GM18498 (cell line): ENCODE data around the gene FTH1.
"Not testable (repeated sequence)": the region's sequence is repeated elsewhere in the genome, so short reads cannot be mapped to it uniquely, and the experiment has no call there.

Experiments used
- ATAC-seq: cut with Tn5 transposase; IDR thresholded peaks from one replicate; pipeline ENCODE4 v1.9.1; 2021; ENCODE audit warnings: mild to moderate bottlenecking, moderate library complexity; ENCODE audit not compliant: unreplicated experiment

FTH1 gene

DNA sequence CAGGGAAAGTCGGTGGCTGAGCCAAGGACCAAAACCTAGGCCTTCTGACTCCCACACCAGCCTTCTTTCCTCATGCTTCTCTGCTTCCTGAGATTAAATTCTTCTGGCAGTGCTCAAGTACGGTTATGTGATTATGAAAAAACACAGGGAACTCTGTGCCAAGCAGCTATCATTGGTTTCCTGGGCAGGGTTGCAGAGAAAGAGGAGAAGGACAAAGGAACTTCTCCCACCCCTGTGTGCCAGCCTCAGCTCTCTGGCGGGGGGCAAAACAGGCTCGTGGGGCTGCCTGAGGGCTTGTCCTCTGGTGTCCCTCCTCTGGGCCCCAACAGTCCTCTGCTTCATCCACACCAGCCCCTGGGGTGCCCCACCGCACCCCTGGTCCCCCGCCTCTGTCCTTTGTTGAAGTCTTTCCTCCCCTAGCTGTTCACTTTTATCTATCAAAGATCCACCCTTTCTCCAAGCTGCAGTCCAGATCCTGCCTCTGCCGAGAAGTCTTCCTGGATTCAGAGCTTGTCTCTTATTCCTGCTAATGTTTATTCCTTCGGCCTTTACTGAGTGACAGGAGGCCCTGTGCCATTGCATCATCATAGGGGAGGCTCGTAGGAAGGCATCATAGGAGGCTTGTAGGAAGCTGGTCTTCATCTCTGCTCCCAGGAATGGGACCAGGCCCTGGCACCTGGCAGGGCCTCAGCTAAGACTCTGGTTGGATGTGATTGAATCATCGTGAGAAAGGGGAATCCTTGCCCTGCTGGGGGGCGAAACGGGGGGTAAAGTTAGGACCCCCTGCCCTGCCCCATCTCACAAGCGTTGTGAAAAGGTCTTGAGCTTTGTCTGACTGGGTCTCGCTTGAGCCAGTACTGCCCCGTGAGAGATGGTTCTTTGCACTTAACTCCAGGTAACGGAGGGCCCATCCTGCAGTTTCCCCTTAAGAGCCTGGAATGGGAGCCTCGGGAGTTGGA lies 11.5 kb upstream of the FTH1 start:
- ATAC-seq: no peak

DNA sequence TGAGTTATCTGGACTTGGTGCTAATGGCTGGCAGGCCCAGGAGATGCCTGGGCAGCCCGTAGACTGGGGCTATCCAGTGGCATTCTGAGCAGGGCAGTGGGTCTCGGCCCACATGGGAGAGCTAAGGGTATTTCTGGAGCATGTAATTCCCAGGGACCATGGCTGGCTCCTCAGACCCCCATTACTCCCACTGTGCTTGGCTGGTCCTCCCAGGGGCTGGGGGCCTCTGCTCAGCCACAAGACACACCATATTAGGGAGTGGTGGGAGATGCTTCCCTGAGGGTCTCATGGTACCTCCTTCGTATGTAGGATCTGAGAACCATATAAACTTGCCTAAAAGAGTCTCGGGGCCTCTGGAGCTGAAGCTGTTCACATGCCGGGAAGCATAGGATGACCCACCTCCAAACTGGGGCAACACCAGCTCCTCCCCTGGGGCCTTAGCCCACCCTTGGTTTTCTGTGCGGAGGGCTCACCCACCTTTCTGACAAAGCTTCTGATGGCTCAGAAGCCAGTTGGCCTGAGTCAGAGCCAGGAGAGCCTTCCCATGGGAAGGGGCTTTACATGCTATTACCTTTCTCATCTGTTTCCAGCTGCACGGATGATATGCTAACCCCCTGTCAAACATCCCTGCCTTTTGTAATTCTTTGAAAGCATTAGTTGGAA lies 9.5 kb upstream of the FTH1 start:
- no peak for ATAC-seq

DNA sequence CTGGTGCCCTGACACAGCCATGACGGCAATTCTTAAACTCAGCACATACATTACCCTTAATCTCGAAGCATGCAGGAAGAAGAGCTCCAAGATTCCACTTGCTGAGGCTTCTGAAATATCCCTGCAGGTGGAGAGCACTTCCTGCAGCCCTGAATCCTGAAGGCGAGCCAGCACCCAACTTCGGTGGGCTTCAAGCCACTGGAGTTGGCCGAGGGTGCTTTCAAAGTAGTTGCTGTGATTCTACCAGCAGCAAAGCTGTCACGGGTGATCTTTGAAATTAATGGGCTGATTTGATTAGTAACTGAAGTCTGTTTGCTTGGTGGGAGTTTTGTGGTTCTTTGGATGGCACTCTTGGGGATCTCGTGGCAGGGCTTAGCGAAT lies 9.0 kb upstream of the FTH1 start:
- no peak for ATAC-seq

DNA sequence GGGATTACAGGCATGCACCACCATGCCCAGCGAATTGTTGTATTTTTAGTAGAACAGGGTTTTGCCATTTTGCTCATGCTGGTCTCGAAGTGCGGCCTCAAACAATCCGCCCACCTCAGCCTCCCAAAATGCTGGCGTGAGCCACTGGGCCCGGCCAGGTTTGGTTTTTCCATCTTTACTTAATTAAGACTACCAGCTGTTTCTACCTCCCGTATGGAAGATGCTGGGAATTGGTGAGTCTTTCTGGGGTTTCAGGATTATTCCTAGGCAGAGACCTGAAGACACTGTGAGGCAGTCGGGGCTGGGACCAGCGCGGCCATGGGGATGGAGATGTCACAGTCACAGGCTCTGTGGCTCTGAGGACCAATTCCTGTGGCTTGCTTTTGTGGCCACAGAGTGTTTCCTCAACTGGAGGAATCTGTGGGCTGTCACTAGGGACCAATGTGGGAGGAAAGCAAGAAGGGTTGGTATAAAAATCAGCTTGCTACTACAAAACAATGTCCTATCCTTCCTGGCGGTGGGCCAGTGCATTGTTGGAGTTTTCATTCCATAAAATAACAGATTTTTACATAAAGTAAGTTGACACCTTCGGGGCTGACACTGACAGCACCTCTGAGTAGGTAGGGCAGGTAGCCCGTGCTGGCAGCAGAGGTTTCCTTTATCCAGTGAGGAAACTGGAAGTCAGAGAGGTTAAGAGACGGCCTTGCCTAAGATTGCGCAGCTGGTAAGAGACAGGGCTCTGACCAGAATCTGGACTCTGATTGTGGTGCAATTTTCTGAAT lies 8.4 kb upstream of the FTH1 start:
- no peak for ATAC-seq

DNA sequence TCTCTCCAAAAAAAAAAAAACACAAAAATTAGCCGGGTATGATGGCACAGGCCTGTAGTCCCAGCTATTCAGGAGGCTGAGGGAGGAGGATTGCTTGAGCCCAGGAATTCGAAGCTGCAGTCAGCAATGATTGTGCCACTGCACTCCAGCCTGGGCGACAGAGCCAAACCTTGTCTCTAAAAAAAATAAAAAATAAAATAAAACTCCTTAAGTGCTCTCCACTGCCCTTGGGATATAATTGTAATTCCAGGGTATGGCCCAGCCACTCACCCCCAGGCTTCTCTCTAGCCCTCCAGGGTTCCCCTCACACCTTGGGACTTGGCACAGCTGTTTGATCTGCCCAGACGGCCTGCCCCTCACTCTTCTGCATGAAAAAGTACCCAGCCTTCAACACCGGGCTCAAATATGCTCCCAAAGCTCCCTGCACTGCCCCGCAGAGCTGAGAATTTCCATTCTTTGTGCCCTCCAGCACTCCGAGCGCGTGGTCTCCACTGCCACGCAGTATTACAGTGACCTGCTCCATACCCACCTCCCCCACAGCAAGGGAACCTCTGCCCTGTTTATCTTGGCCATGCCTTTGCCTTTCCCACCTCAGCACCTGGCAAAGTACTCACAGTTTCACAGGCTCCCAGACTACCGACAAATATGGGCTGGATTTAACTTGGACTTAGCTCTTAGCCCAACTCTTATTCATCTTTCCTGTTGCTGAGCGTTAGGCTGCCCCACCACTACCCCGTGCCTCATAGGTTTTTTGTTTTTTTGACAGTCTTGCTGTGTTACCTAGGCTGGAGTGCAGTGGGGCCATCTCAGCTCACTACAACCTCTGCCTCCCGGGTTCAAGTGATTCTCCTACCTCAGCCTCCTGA lies 7.6 kb upstream of the FTH1 start:
- no peak for ATAC-seq

DNA sequence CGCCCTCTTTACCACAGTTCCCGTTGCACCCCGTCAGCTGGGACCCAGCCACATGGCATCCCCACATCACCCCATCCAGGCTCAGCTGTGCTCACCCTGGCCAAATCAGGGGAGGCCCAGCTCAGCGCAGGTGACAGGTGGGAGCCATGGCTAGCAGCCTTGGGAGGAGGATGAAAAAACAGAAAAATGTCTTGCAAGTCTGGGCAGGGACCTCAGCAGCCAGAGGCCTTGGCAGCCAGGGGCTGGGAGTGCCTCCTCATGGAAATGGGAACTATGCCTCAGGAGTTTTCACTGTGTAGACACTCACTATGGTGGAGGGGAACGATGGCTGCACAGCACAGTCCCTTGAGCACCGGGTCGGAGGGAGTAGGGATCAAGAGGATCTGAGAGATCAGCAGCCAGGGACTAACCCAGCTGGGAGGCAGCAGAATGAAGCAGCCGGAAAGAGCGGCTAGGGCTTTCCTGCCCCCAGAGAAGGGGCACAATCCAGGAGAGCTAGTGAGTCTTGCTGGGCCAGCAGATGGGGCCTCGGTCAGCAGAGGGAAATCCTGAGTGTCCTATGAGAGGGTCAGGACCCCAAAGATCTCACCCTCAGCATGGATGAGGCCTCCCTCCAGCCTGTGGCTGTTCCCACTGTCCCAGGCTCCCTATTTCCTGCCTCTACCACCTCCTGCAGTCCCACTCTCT lies 6.2 kb upstream of the FTH1 start:
- ATAC-seq: no peak

DNA sequence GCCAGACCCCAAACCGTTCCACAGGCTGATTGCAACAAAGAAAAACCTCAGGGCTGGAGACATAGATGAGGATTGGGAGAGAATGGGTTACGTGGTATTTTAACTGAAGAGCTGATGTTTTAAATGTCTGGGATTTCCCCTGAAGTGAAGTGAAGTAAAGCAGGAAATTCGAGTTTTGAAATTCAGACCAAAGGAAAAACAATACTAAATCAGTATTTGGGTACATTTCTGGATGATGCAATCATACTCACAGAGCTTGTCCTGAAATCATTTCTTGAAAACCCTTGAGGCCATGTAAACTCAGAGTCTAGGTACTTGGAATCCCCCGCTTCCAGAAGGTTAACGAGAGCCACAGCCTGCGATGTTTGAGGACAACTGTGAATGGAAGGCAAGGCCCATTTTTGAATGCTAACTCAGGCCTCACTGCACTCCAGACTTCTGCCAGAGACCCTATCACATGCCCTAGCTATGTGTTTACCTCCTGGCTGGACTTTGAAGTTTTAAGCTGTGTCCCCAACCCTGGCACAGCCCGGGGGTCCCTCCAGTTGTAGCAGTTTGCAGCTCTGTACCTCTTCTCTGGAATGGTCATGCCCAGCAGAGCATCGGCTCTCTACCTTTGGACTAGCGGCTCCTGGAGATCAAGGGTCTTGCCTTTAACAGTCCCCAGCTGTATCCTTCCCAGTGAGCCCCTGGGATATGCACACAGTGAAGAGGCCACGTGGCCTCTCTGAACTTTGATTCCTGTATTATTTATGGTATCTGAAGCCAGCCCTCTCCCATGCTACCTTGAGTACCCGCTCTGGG lies 5.4 kb upstream of the FTH1 start:
- ATAC-seq: no peak

DNA sequence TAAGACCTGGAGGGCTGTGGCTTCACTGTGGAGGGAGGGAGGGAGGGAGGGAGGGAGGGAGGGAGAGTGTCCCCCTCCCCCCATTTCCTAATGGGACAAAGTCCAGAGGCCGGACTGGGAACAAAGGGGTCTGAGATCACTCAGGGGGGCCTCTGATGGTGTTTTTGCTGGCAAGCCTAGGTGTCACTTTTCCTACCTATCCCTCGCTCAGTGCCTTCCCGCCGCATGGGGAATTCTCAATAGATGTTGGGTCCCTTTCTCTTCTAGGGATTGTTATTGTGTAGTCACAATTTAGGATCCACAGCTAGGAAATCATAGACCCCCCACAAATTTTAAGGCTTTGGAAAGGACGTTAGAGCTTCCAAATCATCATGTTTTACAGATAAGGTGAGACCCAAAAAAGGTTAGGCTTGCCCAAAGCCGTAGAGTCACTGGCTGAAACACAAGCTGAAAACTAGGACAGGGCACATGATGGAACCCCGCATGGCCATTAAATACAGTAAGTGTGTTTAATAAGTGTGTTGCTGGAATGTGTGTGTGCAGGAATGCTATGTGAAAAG lies 4.8 kb upstream of the FTH1 start:
- ATAC-seq: no peak

DNA sequence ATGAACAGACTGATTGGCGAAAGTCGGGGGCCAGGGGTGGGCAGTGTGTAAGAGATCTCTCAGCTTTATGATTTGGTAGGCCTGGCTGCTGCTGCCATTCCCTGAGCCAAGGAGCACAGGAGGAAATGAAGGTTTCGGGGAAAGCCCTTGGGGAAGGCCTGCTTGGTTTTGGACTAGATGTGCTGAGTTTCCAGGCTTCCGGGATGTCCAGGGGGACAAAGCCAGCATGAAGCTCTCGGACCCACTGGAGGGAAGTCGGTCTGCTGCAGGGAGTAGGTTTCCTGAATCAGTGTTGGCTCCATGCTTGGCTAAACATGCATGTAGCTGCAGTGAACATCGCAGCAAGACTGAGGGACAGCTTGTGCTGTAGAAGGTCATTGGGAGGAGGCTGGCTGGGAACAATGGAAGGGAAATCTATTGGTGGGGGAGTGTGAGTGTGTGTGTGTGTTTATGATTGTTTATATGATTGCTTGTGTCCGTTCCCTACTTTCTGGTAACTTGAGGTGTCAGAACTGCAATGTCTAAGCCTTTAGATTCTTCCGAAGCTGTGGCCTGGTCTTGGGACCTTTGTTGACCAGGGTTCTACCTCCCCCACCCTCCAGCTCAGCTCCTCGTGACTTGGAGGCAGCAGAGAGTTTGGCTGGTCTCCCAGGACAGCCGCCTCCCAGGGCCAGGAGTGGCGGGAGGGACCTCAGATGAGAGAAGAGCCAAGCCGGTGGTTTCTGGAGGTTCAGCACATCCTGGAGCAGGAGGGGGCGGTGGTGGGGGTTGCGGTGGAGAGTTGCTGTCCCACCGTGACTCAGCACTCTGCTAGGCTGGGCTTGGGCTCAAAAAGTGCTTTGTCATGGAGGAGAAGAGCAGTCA lies 4.0 kb upstream of the FTH1 start:
- ATAC-seq: no peak

DNA sequence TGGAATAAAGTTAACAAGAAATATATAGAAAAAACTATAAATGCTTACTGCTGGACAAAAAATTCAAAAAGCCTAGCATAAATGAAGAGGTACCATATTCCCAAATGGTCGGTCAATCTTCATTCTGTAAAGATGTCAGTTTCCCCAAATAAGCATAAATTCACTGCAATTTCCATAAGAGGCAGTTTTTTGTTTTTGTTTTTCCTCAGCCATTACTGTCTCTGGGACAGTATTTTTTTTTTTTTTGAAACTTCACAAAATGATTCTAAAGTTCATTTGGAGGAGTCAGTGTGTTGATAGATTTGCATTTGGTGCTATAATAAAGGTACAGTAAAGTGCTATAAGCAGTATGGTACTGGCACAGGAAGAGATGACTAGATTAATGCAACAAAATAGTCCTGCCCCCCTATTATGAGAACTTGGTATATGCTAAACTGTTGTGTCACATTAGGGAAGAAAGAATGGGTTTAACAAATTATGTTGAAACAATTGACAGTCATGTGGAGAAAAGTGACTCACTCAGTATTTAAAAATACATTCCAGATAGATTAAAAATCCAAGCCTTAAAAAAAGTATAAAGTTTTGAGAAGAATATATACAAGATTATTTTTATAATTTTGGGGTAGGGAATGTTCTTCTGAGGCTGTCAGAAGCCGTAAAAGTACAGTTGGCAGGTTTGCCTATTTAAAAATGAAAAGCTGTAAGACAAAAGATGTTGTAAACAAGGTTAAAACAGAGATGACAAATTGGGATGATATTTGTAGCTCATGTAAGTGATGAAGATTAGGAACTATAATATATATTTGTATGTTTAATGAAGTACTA lies 2.6 kb upstream of the FTH1 start:
- ATAC-seq: no peak

DNA sequence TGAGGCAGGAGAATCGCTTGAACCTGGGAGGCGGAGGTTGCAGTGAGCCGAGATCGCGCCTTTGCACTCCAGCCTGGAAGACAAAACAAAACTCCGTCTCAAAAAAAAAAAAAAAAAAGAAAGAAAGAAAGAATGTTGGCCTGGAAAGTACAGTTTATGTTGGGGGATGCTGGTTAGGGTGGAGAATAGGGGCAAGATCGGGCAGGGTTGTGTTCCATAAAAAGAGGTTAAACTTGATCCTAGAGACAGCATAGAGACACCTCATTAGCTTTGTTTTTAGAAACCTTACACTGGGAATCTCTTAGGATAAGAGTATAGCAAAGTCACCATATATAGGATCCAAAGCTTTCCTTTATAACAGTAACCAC lies 1.9 kb upstream of the FTH1 start:
- ATAC-seq: no peak

DNA sequence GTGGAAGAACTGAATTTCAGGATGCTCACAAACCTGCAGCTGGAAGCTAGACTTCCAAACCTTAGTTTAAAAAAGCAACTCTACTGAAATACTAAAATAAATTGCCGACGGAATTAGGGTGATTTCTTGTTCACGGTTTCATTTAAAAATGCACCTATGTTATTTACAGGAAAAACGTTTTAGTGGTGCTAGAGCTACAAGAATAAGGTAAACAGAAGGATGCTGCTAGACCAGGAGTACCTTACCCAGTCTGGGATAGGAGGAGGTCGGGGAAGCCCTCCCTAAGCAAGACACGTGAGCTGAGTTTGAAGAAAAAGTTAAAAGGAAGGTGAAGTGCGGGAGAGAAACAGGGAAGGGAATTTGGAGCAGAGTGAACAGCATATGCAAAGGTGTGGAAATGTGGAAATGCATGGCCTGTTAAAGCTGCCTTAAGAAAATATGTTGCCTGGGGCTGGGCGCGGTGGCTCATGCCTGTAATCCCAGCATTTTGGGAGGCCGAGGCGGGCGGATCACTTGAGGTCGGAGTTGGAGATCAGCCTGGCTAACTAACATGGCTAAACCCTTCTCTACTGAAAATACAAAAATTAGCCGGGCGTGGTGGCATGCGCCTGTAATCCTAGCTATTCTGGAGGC lies 1.4 kb upstream of the FTH1 start:
- ATAC-seq: no peak

DNA sequence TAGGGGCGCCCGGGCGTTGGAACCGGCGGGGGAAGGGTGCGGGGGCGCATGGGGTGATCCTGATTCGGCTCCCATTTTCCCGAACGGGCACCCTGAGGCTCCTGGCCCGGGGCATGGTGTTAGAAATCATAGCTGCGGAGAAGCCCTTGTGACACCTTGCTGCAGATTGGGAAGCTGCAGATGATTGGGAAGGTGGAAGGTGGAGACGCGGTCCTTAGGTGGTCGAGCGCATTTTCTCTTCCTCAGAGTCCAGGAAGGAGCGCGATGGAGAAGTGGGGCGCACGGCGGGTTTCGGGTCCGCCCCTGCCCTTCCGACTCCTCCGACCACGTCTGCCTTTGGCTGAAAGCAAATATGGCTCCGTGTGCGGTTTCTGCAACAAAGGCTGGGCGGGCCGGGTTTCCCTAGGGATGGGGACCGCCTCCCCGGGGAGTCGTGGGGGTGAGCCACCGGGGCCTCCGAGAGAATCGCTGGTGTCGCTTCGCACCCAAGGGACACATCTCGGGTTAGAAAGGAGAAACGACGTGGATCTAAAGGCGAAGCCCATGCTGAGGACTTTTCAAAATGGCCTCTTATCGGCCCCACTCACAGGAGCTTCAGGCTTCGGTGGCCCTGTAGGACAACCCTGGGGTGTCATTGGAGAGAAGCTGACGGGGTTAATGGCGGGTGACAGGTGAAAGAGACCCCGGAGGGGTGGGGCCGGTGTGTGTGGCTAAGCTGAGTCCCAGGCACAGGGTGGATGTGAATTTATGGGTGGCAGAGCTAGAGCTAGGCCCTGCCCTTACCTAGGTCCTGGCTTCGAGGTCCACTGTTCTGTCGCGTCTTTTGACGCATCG lies 707 bp upstream of the FTH1 start:
- ATAC-seq: peak; percentile 28

DNA sequence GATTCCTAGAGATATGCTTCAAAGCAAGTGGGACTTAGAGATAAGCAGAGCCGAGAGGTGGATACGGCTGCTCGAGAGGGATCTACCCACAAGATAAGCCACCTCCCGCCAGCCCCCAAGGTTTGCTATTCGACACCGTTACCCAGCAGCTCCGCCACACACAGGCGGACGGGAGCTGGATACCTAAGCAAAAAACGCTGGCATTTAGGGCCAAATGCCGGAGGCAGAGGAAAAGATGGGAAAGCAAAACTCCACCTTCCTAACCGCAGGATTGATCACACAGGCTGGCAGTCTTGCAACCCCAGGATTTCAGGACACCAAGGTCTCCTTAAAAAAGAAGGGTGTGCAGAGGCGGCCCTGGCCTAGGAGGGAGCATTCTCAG lies 709 bp downstream of the FTH1 start:
- ATAC-seq: no peak

DNA sequence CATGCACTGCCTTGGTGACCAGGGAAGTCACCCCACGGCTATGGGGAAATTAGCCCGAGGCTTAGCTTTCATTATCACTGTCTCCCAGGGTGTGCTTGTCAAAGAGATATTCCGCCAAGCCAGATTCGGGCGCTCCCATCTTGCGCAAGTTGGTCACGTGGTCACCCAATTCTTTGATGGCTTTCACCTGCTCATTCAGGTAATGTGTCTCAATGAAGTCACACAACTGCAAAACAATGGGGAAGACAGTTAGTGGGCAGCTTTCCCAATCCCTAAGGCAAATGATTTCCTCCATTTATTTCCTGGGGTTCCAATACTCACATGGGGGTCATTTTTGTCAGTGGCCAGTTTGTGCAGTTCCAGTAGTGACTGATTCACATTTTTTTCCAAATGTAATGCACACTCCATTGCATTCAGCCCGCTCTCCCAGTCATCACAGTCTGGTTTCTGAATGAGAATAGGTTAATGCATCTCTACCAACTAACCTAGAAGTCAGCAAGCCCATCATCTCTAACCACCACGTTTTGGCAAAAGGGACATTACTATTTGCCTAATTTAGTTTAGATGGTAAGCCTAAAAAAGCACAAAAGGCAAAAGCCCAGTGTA lies 2.7 kb downstream of the FTH1 start:
- ATAC-seq: not testable (repeated sequence)
